Ovary (tissue), 9 donors: ENCODE measurements around the gene MRPL51. TPM values are rescaled to one million over a fixed set of nuclear protein-coding genes. Genes with fewer than 3 reads are reported as not detected.
A peak's percentile ranks its signal among the peaks of the same experiment; 100 is the strongest.

Experiments used
- DNase-seq, 5 donors: peaks; one replicate each; pipeline ENCODE4 v3.0.0-alpha.2; 2019 to 2020
- H3K27ac ChIP-seq, 2 donors: fragments of 200-600 bp; one replicate each; pipeline versions ENCODE4 v1.5.1 to v1.8.0; 2019 to 2022
- H3K27me3 ChIP-seq: fragments of 200-600 bp; one replicate; pipeline ENCODE4 v1.8.0; 2022
- H3K36me3 ChIP-seq: fragments of 200-600 bp; sonication (generic); one replicate; pipeline ENCODE4 v1.5.1; 2019
- H3K4me1 ChIP-seq: one replicate; pipeline ENCODE4 v1.8.1; 2013; ENCODE audit warnings: mild to moderate bottlenecking, moderate library complexity; ENCODE audit not compliant: insufficient read depth
- H3K4me3 ChIP-seq: fragments of 200-600 bp; sonication (generic); one replicate; pipeline ENCODE4 v1.5.1; 2017
- H3K9me3 ChIP-seq, 2 donors: fragments of 200-600 bp in 1 of 2; sonication (generic) in 1 of 2; one replicate each; pipeline versions ENCODE4 v1.5.1 to v1.8.1; 2013 to 2019; ENCODE audit warnings: mild to moderate bottlenecking in 1 of 2, moderate library complexity in 1 of 2
- EP300 ChIP-seq: sonication (generic); formaldehyde crosslinking; IDR thresholded peaks from one replicate; pipeline ENCODE4 v1.6.1; 2017; ENCODE audit warnings: antibody characterized with exemption
- POLR2A ChIP-seq: fragments of 450-650 bp; IDR thresholded peaks from one replicate; pipeline ENCODE4 v1.6.1; 2017; ENCODE audit warnings: antibody characterized with exemption, mild to moderate bottlenecking, moderate library complexity
- WGBS, 3 donors: extraction: QIAGEN DNeasy Blood & Tissue Kit in 1 of 3; methylation state at CpG; one replicate each; pipeline versions ENCODE4 v1.1.5 to v1.1.7; 2013 to 2017; 5-methylcytosine and 5-hydroxymethylcytosine counted together
- intact Hi-C, 4 donors: fragments of 100-400 bp; cut with DNase I; formaldehyde crosslinking; loops; one replicate each; pipeline versions ENCODE4 v1.11.0 to v1.15.1; 2022 to 2023
- polyA plus RNA-seq, 2 donors: library from polyadenylated mRNA; stranded (reverse); fragments of 200-250 nt in 1 of 2; fragments of 350-450 nt in 1 of 2; fragmentation: Illumina TruSeq in 1 of 2; extraction: RNeasy Lipid Tissue Mini Kit (QIAGEN cat#74804) in 1 of 2; gene quantifications; one replicate each; pipeline ENCODE4 v1.2.3, GENCODE V29; 2013 to 2014
- total RNA-seq, 7 donors: library from RNA; depleted of rRNA in 2 of 7; stranded (reverse); fragments of >200 nt in 2 of 7; fragmentation: NEBNext Ultra II Directional in 3 of 7; extraction: Animal tissue kit (Norgen Biotek cat#: 25700) in 3 of 7; gene quantifications; one replicate each; pipeline versions ENCODE4 v1.1.0 to v1.2.4, GENCODE V29; 2016 to 2023
- TF ChIP-seq, protein P1 (sequence below), 3 donors: fragments of 450-650 bp in 2 of 3; fragments of 200-600 bp in 1 of 3; IDR thresholded peaks; one replicate each; pipeline versions ENCODE4 v1.5.1 to v1.8.0; 2016 to 2022; ENCODE audit warnings: antibody characterized with exemption in 3 of 3, mild to moderate bottlenecking in 1 of 3
- donor health status: DM: no; HTN: no; CAD: no; lungs with moderate emphysema.
- donor health status: DM: no; HTN: no; CAD: no.
- donor health status: Bipolar disorder and iron deficiency.
- donor health status: DM: yes; HTN: yes; CAD: no.
- donor health status: DM: no; HTN: no; CAD: no.
- donor health status: DM: yes; HTN: yes; CAD: no.

Gene MRPL51
- total and polyA plus RNA-seq, 9 donors, result 27.5 to 142 (median 108) TPM

DNA sequence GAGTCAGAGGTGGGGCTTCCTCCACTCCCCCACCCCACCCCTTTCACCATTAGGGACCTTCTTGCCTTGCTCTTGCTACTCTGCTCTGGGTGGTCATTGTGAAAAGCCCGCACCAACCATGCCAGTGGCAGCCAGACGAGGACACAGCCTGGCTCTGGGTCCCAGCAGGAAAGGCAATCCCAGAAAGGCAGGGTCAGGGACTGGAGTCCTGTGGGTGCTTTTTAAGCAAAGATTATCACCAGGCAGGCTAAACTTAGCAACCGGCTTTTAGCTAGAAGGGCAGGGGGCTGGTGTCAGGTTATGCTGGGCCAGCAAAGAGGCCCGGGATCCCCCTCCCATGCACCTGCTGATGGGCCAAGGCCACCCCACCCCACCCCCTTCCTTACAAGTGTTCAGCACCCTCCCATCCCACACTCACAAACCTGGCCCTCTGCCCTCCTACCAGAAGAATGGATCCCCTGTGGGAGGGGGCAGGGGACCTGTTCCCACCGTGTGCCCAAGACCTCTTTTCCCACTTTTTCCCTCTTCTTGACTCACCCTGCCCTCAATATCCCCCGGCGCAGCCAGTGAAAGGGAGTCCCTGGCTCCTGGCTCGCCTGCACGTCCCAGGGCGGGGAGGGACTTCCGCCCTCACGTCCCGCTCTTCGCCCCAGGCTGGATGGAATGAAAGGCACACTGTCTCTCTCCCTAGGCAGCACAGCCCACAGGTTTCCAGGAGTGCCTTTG, 40.0 kb upstream of the MRPL51 start:
- Histone ChIP-seq H3K27me3 (no peaks in the 10 kb centered on the region), H3K36me3 (no peaks in the 10 kb centered on the region), H3K9me3 (no peaks in the 10 kb centered on the region), H3K27ac (peak overlapping the region; percentile 93 to 96), H3K4me1 (peaks cover 14% of the 10 kb centered on the region), H3K4me3 (peak overlapping the region; percentile 62)
- WGBS, 3 donors, result 1 to 2% (median 1%) methylated on average over 14 of the region's 14 CpGs
- intact Hi-C loops, result loop anchor here in 2 of 4 donors (5.0 to 10.0 kb wide), 2 partner anchors 111 to 208 kb away; no protein-coding TSS in a partner anchor
- peak in 4 of 5 donors; percentile 66 to 74 (median 71) for DNase-seq
- TF ChIP-seq EP300 (no peak), POLR2A (no peak)
- TF ChIP-seq, protein P1, sequence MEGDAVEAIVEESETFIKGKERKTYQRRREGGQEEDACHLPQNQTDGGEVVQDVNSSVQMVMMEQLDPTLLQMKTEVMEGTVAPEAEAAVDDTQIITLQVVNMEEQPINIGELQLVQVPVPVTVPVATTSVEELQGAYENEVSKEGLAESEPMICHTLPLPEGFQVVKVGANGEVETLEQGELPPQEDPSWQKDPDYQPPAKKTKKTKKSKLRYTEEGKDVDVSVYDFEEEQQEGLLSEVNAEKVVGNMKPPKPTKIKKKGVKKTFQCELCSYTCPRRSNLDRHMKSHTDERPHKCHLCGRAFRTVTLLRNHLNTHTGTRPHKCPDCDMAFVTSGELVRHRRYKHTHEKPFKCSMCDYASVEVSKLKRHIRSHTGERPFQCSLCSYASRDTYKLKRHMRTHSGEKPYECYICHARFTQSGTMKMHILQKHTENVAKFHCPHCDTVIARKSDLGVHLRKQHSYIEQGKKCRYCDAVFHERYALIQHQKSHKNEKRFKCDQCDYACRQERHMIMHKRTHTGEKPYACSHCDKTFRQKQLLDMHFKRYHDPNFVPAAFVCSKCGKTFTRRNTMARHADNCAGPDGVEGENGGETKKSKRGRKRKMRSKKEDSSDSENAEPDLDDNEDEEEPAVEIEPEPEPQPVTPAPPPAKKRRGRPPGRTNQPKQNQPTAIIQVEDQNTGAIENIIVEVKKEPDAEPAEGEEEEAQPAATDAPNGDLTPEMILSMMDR (IDR thresholded peaks at IDR 0.05), result no peak

DNA sequence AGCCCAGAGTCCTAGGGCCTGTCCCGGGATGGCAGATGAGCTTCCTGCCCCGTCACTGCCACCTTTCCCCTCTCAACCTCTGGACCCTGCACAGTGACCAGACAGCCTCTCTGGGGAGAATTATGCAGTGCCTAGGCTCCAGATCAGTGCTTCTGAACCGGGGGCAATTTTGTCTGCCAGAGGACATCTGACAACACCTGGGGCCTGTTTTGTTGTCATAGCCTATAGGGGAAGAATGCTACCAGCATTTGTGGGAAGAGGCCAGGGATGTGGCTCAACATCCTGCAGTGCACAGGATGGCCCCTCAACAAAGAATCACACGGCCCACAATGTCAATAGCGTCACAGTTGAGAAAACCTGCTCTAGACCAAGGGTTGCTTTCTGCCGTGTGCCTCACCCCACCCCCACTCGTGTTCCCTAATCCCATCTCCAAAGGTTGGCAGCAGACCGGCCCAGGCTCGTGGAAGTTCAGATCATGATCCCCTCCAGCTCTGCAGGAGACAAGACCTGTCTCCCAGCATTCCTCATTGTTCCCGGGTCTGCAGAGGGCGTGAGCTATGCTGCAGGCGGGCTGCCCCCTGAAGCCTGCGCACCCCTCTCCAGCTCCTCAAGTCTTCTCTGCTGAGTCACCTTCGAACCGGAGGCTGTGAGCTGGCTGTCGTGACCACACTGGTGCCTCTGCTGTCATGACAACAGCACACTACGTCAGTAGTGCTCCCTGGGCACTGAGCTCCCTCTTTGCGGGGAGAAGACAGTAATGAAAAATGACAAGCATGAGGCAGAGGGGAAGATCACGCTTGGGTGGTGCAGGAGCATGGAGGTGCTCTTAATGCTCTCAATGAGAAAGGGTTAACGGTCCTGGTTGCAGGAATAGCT, 39.2 kb upstream of the MRPL51 start:
- Histone ChIP-seq H3K36me3 (no peaks in the 10 kb centered on the region), H3K27ac (peak overlapping the region in 1 of 2 donors; percentile 96), H3K9me3 (no peaks in the 10 kb centered on the region), H3K4me1 (peaks cover 14% of the 10 kb centered on the region), H3K4me3 (no peak overlapping the region), H3K27me3 (no peaks in the 10 kb centered on the region)
- TF ChIP-seq EP300, result no peak
- TF ChIP-seq POLR2A, result no peak
- TF ChIP-seq, protein P1 (IDR thresholded peaks at IDR 0.05), result no peak
- 23 to 32% (median 27%) methylated on average over 20 of the region's 20 CpGs for WGBS, 3 donors
- intact Hi-C loops, result loop anchor here in 2 of 4 donors (5.0 to 10.0 kb wide), 2 partner anchors 110 to 207 kb away; no protein-coding TSS in a partner anchor
- peak in 3 of 5 donors; percentile 47 to 64 (median 48) for DNase-seq

DNA sequence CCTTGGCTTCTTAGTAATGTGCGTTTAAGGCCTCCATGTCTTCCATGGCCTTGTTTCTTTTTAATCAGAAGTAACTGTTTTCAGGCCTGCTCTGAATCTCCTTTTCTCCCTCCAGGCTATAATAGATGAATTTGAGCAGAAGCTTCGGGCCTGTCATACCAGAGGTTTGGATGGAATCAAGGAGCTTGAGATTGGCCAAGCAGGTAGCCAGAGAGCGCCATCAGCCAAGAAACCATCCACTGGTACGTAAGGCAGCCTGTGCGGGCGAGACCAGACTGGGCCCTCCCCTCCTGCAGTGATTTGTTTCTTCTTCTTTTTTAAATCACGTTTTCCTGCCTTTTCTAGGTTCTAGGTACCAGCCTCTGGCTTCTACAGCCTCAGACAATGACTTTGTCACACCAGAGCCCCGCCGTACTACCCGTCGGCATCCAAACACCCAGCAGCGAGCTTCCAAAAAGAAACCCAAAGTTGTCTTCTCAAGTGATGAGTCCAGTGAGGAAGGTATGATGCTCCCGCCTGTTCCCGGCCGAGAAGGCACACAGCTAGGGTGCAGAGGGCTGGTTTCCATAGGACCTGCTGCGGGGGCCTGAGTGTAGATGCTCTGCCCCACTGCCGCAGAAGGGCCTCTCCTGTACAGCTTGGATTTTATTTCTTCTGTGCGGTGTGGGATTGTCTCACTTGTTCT, 37.7 kb upstream of the MRPL51 start:
- intact Hi-C loops, result loop anchor here in 2 of 4 donors (5.0 to 10.0 kb wide), 2 partner anchors 108 to 206 kb away; no protein-coding TSS in a partner anchor
- H3K27ac ChIP-seq, result no peak overlapping the region

More for the DNA sequence above, 37.7 kb upstream of the MRPL51 start:
- Histone ChIP-seq H3K4me3 (no peak overlapping the region), H3K9me3 (no peaks in the 10 kb centered on the region), H3K4me1 (peaks cover 10% of the 10 kb centered on the region), H3K36me3 (no peaks in the 10 kb centered on the region), H3K27me3 (no peaks in the 10 kb centered on the region)
- TF ChIP-seq EP300 (no peak), POLR2A (no peak)
- TF ChIP-seq, protein P1 (IDR thresholded peaks at IDR 0.05), result no peak
- 92 to 94% (median 92%) methylated on average over 18 of the region's 18 CpGs for WGBS, 3 donors
- DNase-seq, result peak in 1 of 5 donors; percentile 17
